Activated CD8-positive, alpha-beta T cell treated with anti-CD3 and anti-CD28 coated beads for 36 hours (primary cell): ENCODE data around the gene RBFOX1. TPM values are rescaled to one million over a fixed set of nuclear protein-coding genes. Genes with fewer than 3 reads are reported as not detected.

Source experiments
- ATAC-seq: fragments of 200-7000 bp; cut with Tn5 transposase; one replicate; pipeline ENCODE4 v1.10.0; 2021; ENCODE audit warnings: mild to moderate bottlenecking, moderate library complexity
- CTCF ChIA-PET: fragments of 350-600 bp; sonication (Branson Sonifier 250); formaldehyde crosslinking; loops from one replicate; lab custom pipeline; 2021; ENCODE audit warnings: antibody characterized with exemption; lab: Charles Lee
- POLR2A ChIA-PET: fragments of 350-600 bp; sonication (Branson Sonifier 250); formaldehyde crosslinking; loops from one replicate; lab custom pipeline; 2021; ENCODE audit warnings: antibody characterized with exemption; lab: Charles Lee
- DNase-seq: peaks from one replicate; pipeline ENCODE4 v3.0.0-alpha.2; 2020
- H3K27ac Mint-ChIP-seq: one replicate; pipeline ENCODE4 v1.8.0; 2021; ENCODE audit warnings: mild to moderate bottlenecking, mixed read lengths
- H3K27me3 Mint-ChIP-seq: one replicate; pipeline ENCODE4 v1.8.0; 2021; ENCODE audit warnings: mixed read lengths
- H3K36me3 Mint-ChIP-seq: one replicate; pipeline ENCODE4 v1.8.0; 2021; ENCODE audit warnings: low read depth, mixed read lengths
- H3K4me1 Mint-ChIP-seq: one replicate; pipeline ENCODE4 v1.8.0; 2021; ENCODE audit warnings: low read depth, mixed read lengths
- H3K4me3 Mint-ChIP-seq: one replicate; pipeline ENCODE4 v1.8.0; 2021; ENCODE audit warnings: mild to moderate bottlenecking, moderate library complexity, mixed read lengths
- H3K9me3 Mint-ChIP-seq: one replicate; pipeline ENCODE4 v1.8.0; 2021; ENCODE audit warnings: mixed read lengths
- CTCF ChIP-seq: fragments of 200-600 bp; IDR thresholded peaks from one replicate; pipeline ENCODE4 v1.8.0; 2022; ENCODE audit warnings: antibody characterized with exemption, mild to moderate bottlenecking
- intact Hi-C: fragments of 100-400 bp; cut with micrococcal nuclease; formaldehyde crosslinking; loops from one replicate; pipeline ENCODE4 v1.10.0; 2022
- total RNA-seq, 2 experiments: library from RNA; stranded (reverse); gene quantifications; one replicate each; pipeline ENCODE4 v1.2.3, GENCODE V29; 2021

Gene RBFOX1
- total RNA-seq, 2 experiments from 2014 or later: not detected

GRCh38 chr16:7400117-7400890 lies 67.7 kb downstream of the RBFOX1 start:
- CTCF ChIA-PET: no interaction called here
- TF ChIP-seq CTCF: no peak
- Mint-ChIP-seq H3K4me3 (no peak overlapping the region), H3K27ac (no peak overlapping the region), H3K27me3 (no peaks in the 10 kb centered on the region), H3K9me3 (no peaks in the 10 kb centered on the region), H3K36me3 (no peaks in the 10 kb centered on the region), H3K4me1 (no peaks in the 10 kb centered on the region)
- DNase-seq (no peak), ATAC-seq (no peak)
- intact Hi-C loops: no loop called here
- POLR2A ChIA-PET: interaction anchor here (0.7 to 0.9 kb wide), 2 partner anchors 96 to 579 kb away, joined by 3 read pairs; no protein-coding TSS in a partner anchor

- H3K4me3 Mint-ChIP-seq: no peak overlapping the region
- no peak for DNase-seq
- no peak for ATAC-seq
- intact Hi-C loops: no loop called here
- ChIA-PET POLR2A (no interaction called here), CTCF (no interaction called here)
- no peak overlapping the region for H3K27ac Mint-ChIP-seq
- TF ChIP-seq CTCF: no peak
- H3K4me1 Mint-ChIP-seq: no peaks in the 10 kb centered on the region
- no peaks in the 10 kb centered on the region for H3K36me3 Mint-ChIP-seq
- H3K9me3 Mint-ChIP-seq: no peaks in the 10 kb centered on the region
- H3K27me3 Mint-ChIP-seq: no peaks in the 10 kb centered on the region
Measured at GRCh38 chr16:7404217-7404616, 71.6 kb downstream of the RBFOX1 start.

- H3K27ac Mint-ChIP-seq: no peak overlapping the region
- no peaks in the 10 kb centered on the region for H3K36me3 Mint-ChIP-seq
- H3K27me3 Mint-ChIP-seq: no peaks in the 10 kb centered on the region
- TF ChIP-seq CTCF: no peak
- no peaks in the 10 kb centered on the region for H3K9me3 Mint-ChIP-seq
- ATAC-seq: no peak
- intact Hi-C loops: no loop called here
- no peak overlapping the region for H3K4me3 Mint-ChIP-seq
- DNase-seq: no peak
- H3K4me1 Mint-ChIP-seq: no peaks in the 10 kb centered on the region
- ChIA-PET CTCF (no interaction called here), POLR2A (no interaction called here)
Measured at GRCh38 chr16:7405166-7405565, 72.5 kb downstream of the RBFOX1 start.

- ChIA-PET POLR2A (no interaction called here), CTCF (interaction anchor here (0.5 kb wide), 1 partner anchor 122 kb away, joined by 3 read pairs; no protein-coding TSS in a partner anchor)
- DNase-seq (no peak), ATAC-seq (no peak)
- intact Hi-C loops: no loop called here
- Mint-ChIP-seq H3K9me3 (peaks cover 4% of the 10 kb centered on the region), H3K4me3 (no peak overlapping the region), H3K4me1 (no peaks in the 10 kb centered on the region), H3K36me3 (no peaks in the 10 kb centered on the region), H3K27ac (no peak overlapping the region), H3K27me3 (no peaks in the 10 kb centered on the region)
- no peak for TF ChIP-seq CTCF
Measured at GRCh38 chr16:7408700-7409365, 76.2 kb downstream of the RBFOX1 start.

GRCh38 chr16:7419441-7419840 lies 86.8 kb downstream of the RBFOX1 start:
- H3K4me1 Mint-ChIP-seq: no peaks in the 10 kb centered on the region
- H3K27ac Mint-ChIP-seq: no peak overlapping the region
- H3K4me3 Mint-ChIP-seq: no peak overlapping the region
- intact Hi-C loops: no loop called here
- H3K36me3 Mint-ChIP-seq: no peaks in the 10 kb centered on the region
- TF ChIP-seq CTCF: no peak
- DNase-seq (no peak), ATAC-seq (no peak)
- H3K9me3 Mint-ChIP-seq: peaks cover 10% of the 10 kb centered on the region
- ChIA-PET POLR2A (no interaction called here), CTCF (no interaction called here)
- no peaks in the 10 kb centered on the region for H3K27me3 Mint-ChIP-seq
